Right forelimb (tissue), 1 donor: ENCODE data around the gene MND1.

Source experiments
- DNase-seq: peaks from one replicate; pipeline ENCODE4 v3.0.0-alpha.2; 2018

MND1 gene, protein sequence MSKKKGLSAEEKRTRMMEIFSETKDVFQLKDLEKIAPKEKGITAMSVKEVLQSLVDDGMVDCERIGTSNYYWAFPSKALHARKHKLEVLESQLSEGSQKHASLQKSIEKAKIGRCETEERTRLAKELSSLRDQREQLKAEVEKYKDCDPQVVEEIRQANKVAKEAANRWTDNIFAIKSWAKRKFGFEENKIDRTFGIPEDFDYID

GRCh38 chr4:153344131-153345011 is at the start of gene MND1:
MND1 (plus strand) TSS chr4:153344688; CDS start chr4:153344738, 50 bp downstream.
- peak; percentile 97 for DNase-seq

DNA sequence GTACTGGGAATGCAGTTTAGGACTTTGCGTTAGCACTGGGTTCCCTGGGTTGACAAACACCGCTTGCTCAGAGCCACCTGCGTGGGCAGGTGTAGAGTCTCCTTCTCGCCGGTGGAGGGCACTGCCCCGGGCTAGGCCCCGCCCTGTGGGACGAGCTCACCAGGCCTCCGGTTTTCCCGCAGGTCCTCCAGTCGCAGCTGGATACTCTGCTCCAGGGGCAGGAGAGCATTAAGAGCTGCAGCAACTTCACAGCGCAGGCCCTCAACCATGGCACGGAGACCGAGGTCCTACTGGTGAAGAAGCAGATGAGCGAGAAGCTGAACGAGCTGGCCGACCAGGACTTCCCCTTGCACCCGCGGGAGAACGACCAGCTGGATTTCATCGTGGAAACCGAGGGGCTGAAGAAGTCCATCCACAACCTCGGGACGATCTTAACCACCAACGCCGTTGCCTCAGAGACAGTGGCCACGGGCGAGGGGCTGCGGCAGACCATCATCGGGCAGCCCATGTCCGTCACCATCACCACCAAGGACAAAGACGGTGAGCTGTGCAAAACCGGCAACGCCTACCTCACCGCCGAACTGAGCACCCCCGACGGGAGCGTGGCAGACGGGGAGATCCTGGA is 49.2 kb upstream of the MND1 start:
- no peak for DNase-seq

GRCh38 chr4:153296040-153296823 is 48.3 kb upstream of the MND1 start:
- DNase-seq = peak; percentile 72

DNA sequence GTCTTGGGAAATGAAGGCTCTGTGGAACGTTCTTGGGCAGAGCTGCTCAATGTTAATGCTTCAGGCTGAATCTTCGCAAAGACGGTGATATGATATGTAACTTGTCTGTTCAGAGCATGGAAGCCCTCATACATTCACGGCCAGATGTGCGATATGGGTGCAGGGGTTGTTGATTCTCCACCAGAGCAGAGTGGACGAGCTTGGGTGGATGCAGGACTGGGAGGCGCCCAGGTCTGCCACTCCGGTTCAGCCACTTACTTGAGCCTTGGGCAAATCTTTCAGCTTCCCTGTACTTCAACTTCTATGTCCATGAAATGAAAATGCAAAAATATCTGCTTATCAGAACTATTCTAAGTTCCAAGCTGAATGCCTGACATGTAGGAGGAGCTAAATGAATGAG is 47.4 kb upstream of the MND1 start:
- DNase-seq = no peak

- DNase-seq = no peak
Observed at GRCh38 chr4:153310793-153311192, 33.7 kb upstream of the MND1 start.

- DNase-seq = no peak
Observed at GRCh38 chr4:153314915-153315314, 29.6 kb upstream of the MND1 start.

GRCh38 chr4:153318696-153319320 is 25.7 kb upstream of the MND1 start:
- DNase-seq = no peak

GRCh38 chr4:153322791-153323190 is 21.7 kb upstream of the MND1 start:
- no peak for DNase-seq

DNA sequence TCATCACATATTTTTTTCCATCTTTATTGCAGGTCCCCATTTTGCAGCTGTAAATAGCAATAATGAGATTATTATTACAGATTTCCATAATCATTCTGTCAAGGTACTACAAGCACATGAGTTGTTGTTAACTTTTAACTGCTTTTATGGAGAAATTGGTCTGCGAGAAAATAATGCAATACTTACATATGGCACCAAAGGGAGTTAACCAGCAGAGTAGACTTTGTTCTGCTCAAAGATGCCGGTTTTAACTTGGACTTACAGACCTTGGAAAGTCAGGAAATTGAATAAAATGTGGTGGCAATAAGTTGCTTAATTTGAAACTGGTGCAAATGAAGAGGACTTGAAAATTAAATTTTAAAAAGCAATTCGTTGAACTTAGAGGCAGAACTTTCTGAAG is 20.4 kb upstream of the MND1 start:
- no peak for DNase-seq

DNA sequence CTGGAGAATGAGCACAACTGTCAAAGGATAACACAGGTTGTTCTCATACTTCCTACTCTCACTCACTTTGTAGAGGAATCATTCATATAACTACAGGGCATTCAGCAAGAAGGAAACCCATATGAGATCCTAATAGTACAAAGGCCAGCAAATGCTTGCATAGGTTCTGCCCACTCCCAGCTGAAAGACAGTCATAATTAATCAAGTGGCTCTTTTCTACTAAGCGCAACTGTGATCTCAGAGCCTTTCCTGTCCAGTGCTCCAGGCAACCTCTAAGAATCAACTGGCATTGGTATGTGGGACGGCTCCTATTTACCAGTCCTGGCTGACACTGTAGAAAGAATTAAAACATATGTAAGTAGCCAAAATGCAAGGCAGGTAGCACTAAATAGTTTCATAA is 18.9 kb upstream of the MND1 start:
- no peak for DNase-seq

DNA sequence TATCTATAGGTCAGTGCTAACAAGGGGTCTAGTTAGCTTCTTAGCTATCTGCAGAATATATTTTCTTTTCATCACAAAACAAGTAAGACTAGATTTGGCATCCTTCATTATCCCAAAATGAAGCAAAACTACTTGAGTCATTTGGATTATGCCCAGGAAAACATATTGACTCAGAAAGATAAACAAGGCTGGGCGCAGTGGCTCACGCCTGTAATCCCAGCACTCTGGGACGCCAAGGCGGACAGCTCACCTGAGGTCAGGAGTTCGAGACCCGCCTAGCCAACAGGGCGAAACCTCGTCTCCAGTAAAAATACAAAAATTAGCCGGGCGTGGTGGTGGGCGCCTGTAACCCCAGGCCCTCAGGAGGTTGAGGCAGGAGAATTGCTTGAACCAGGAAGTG is 18.0 kb upstream of the MND1 start:
- no peak for DNase-seq

DNA sequence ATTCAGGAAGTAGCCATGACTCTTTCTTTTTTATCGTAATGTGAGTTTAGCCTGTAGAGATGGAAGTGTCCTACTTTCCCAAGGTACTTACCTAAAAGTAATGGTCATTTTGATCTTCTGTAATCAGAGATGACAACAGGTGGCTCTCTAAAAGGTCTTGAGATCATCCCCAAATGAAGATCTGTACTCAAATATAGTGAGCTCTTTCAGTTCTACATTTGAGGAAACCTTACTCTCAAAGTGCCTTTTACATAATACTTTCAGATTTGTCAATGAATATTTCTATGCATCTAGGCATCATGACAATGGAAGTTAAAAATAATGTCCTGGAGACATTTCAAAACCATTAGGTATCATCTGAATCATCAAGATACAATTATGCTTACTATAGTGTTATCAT is 17.2 kb upstream of the MND1 start:
- no peak for DNase-seq

DNA sequence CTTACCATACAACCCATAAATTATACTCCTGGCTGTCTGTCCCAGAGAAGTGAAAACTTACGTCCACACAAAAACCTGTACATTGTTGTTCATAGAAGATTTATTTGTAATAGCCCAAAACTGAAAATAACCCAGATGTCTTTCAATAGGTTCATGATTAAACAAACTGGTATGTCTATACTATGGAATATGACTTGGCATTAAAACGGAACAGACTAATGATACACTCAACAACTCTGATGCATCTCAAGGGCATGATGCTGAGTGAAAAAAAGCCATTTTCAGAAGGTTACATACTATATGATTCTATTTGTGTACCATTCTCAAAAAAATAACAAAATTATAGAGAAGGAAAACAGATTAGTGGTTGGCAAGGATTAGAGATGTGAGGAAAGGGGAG is 11.6 kb upstream of the MND1 start:
- no peak for DNase-seq

DNA sequence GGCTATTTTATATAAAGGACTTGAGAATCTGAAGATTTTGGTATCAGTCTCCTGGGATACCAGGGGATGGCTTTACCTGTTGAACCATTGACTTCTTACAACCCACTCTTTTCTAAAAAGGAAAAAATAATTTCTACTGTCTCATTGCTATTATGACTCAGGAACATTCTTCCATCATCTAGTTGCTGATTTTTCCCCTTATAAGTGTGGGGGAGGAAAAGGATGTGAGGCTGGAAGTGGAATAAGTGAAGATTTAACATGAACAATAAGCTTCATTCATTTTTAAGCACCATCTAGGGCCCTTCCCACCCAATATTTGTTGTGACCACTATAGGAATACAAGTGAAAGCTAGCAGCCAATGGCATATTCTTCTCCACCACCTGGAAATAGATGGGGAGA is 10.6 kb upstream of the MND1 start:
- no peak for DNase-seq

- no peak for DNase-seq
Observed at GRCh38 chr4:153335665-153336064, 8.8 kb upstream of the MND1 start.

GRCh38 chr4:153337686-153338085 is 6.8 kb upstream of the MND1 start:
- no peak for DNase-seq

- no peak for DNase-seq
Observed at GRCh38 chr4:153341575-153342090, 2.9 kb upstream of the MND1 start.

DNA sequence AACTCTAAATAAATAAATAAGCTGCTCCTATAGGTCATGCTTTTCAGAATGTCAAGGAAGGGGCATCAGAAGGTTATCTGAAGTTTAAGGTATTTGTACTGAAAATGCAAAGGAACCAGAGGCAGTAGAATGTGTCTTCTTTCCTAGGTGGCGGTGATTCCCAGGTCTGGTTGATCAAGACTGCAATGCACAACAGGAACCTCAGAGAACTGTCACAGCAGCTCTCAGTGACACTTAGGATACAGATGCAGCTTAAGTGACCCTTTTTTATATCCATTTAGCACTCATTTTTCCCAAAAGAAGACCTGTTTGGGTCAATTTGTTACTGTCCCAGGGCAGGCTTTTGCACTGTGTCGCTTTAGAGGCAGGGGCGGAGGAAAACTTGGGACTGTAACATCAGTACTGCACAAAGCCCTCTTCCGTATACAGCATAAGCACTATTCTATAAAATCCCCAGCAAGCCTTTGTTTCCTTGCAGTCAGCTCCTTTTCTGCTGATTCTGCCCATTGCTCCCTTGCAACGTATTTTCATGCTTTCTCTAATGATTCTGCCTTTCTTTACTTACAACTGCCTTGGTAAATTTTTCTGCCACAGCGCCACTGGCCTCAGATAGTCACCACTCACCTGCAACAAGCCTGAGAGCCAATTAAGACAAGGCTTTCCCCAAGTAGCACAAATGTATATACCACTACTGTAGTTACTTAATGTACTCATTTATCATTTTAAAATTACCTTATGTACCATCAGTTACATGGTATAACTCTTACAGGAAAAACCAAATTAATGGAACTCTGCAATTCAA is 1.5 kb upstream of the MND1 start:
- DNase-seq = no peak

GRCh38 chr4:153345012-153345981 is 809 bp downstream of the MND1 start:
- DNase-seq = no peak

DNA sequence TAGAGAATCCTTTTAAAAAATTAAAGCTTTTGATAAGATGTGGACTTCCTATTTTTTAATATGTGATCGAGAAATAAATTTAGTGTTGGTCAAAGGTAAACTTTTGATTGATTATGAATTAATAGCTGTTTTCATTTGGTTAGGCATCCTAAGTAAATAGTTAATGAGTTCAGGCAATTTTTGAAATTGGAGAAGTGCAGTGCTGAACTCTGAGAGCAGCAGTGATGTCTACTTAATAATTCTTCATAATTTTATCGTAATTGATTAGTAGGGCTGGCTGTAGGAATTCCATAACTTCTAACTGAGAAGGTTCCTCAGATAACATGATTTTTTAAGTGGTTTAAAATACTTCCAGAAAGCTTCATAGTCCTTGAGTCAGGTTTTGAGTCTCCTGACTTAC is 1.5 kb downstream of the MND1 start:
- no peak for DNase-seq
